ENCODE data around the gene STX19.
"Not testable (repeated sequence)": the region's sequence is repeated elsewhere in the genome, so short reads cannot be mapped to it uniquely, and the experiment has no call there.

Gene STX19

GRCh38 chr3:93969997-93970396 is 58.4 kb downstream of the STX19 start:
- no peaks in the 10 kb centered on the region for H3K9me3 ChIP-seq (ENCODE audit: control insufficient read depth, low read length)
- H3K4me1 ChIP-seq (ENCODE audit: control insufficient read depth, insufficient read depth, low read length): peaks cover 37% of the 10 kb centered on the region
- H3K27me3 ChIP-seq (replicated peaks; ENCODE audit: control insufficient read depth, insufficient read depth, low read length): no peaks in the 10 kb centered on the region
- no peaks in the 10 kb centered on the region for H3K36me3 ChIP-seq (ENCODE audit: control insufficient read depth, insufficient read depth, low read length, severe bottlenecking)
- no peak overlapping the region for H3K9ac ChIP-seq (ENCODE audit: low read length)
- H3K4me3 ChIP-seq (ENCODE audit: low read length): peak overlapping the region; percentile 6
- DNase-seq (ENCODE audit: low read depth): no peak

GRCh38 chr3:93969443-93969842 is 59.0 kb downstream of the STX19 start:
- Histone ChIP-seq H3K36me3 (ENCODE audit: control insufficient read depth, insufficient read depth, low read length, severe bottlenecking) (no peaks in the 10 kb centered on the region), H3K27me3 (replicated peaks; ENCODE audit: control insufficient read depth, insufficient read depth, low read length) (no peaks in the 10 kb centered on the region), H3K4me3 (ENCODE audit: low read length) (no peak overlapping the region), H3K4me1 (ENCODE audit: control insufficient read depth, insufficient read depth, low read length) (peaks cover 37% of the 10 kb centered on the region), H3K9me3 (ENCODE audit: control insufficient read depth, low read length) (no peaks in the 10 kb centered on the region), H3K9ac (ENCODE audit: low read length) (no peak overlapping the region)
- peak; percentile 48 for DNase-seq (ENCODE audit: low read depth)

GRCh38 chr3:93965106-93965505 is 63.3 kb downstream of the STX19 start:
- peaks cover 31% of the 10 kb centered on the region for H3K4me1 ChIP-seq (ENCODE audit: control insufficient read depth, insufficient read depth, low read length)
- not testable (repeated sequence) for H3K9me3 ChIP-seq (ENCODE audit: control insufficient read depth, low read length); H3K4me3 ChIP-seq (ENCODE audit: low read length); H3K36me3 ChIP-seq (ENCODE audit: control insufficient read depth, insufficient read depth, low read length, severe bottlenecking); H3K27me3 ChIP-seq (replicated peaks; ENCODE audit: control insufficient read depth, insufficient read depth, low read length); H3K9ac ChIP-seq (ENCODE audit: low read length); DNase-seq (ENCODE audit: low read depth)
